Epithelial cell of esophagus (primary cell): ENCODE data around the gene ZCCHC7.
"Not testable (repeated sequence)": the region's sequence is repeated elsewhere in the genome, so short reads cannot be mapped to it uniquely, and the experiment has no call there.

ENCODE experiments used
- DNase-seq: peaks from one replicate; pipeline ENCODE4 v3.0.0; 2010; ENCODE audit warnings: low read depth
- H3K4me3 ChIP-seq: 2 replicates; pipeline ENCODE4 v1.5.1; 2011; ENCODE audit warnings: mild to moderate bottlenecking, low read length, control low read depth
- TF ChIP-seq, protein P1 (sequence below): IDR thresholded peaks from 2 replicates; pipeline ENCODE4 v1.5.1; 2011; ENCODE audit warnings: low read depth, mild to moderate bottlenecking, low read length, control low read depth, inconsistent platforms; ENCODE audit not compliant: insufficient read depth; ENCODE audit errors: missing control alignments

The ZCCHC7 gene

DNA sequence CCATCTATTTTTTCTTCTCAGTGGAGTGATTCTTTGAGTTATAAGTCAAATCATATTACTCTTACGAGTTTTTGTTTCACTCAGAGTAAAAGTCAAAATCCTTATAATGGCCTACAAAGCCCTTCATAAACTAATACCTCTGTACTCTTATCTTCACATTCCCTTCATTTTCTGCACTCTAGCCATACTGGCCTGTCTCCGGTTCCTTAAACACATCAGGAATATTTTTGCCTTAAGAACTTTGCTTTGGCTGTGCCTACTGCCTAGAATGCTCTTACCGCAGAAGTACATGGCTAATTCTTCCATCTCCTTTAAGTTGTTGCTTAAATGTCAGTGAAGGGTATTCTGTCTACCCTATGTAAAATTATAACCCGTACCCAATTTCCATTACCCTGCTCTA, 169.3 kb downstream of the ZCCHC7 start:
- H3K4me3 ChIP-seq, result no peak overlapping the region
- DNase-seq, result no peak
- TF ChIP-seq, protein P1, sequence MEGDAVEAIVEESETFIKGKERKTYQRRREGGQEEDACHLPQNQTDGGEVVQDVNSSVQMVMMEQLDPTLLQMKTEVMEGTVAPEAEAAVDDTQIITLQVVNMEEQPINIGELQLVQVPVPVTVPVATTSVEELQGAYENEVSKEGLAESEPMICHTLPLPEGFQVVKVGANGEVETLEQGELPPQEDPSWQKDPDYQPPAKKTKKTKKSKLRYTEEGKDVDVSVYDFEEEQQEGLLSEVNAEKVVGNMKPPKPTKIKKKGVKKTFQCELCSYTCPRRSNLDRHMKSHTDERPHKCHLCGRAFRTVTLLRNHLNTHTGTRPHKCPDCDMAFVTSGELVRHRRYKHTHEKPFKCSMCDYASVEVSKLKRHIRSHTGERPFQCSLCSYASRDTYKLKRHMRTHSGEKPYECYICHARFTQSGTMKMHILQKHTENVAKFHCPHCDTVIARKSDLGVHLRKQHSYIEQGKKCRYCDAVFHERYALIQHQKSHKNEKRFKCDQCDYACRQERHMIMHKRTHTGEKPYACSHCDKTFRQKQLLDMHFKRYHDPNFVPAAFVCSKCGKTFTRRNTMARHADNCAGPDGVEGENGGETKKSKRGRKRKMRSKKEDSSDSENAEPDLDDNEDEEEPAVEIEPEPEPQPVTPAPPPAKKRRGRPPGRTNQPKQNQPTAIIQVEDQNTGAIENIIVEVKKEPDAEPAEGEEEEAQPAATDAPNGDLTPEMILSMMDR, result no peak

DNA sequence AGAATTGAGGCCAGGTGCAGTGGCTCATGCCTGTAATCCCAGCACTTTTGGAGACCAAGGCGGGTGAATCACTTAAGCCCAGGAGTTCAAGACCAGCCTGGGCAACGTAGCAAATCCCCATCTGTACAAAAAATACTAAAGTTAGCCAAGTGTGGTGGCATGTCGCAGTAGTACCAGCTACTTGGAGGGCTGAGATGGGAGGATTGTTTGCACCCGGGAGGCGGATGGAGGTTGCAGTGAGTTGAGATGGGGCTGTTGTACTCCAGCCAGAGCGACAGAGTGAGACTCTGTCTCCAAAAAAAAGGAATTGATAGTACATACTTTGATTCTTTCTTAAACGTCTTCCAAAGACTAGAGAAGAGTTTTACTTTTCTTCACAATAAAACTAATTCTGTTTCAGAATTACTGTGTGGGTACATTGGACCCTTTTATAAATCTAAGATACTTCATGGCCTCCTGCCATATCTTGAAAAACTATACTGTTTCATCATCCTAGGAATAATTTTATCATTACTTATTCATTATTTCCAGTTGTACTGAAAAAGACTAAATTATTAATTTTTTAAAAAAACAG, 170.1 kb downstream of the ZCCHC7 start:
- no peak for DNase-seq
- TF ChIP-seq, protein P1, result no peak
- no peak overlapping the region for H3K4me3 ChIP-seq

DNA sequence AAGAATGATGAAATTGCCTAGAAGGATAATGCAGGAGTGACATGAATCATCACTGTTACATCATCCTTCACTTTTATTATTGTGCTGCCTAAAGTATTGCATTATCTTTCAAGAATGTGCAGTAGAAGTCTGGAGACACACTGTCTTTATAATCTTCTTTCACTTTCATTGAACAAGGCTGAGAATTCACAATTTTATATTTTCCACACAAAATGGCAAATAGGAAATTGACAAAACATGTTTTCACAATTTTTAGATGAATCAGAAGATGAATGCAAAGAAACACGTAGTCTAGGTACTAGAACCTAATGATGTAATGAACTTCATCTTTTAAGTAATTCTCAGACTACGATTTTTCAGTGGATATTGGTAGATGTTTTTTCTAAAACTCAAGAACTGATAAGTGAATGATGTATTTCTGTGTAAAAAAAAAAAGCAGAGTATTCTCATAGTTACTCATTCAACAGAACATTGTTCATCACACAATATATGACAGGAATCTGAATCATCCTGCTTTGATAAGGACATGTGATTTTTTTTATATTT, 170.6 kb downstream of the ZCCHC7 start:
- TF ChIP-seq, protein P1, result no peak
- DNase-seq, result peak; percentile 86
- H3K4me3 ChIP-seq, result no peak overlapping the region

DNA sequence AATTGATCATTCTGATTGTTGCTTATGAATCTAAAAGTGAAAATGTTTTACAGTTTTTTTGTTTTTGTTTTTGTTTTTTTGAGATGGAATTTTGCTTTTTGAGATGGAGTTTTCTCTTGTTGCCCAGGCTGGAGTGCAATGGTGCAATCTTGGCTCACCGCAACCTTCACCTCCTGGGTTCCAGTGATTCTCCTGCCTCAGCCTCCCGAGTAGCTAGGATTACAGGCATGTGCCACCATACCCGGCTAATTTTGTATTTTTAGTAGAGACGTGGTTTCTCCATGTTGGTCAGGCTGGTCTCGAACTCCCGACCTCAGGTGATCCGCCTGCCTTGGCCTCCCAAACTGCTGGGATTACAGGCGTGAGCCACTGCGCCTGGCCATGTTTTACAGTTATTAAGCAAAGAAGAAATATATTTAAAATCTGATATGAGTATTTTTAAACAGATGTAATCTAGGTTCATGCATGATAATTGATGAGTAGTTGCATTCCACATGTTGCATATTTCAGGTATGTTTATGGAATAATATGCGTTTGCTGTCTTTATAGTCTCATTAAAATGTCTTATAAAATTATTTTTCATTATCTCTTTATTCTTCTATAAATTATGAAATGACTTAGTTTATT, 171.4 kb downstream of the ZCCHC7 start:
- DNase-seq, H3K4me3 ChIP-seq: not testable (repeated sequence)

DNA sequence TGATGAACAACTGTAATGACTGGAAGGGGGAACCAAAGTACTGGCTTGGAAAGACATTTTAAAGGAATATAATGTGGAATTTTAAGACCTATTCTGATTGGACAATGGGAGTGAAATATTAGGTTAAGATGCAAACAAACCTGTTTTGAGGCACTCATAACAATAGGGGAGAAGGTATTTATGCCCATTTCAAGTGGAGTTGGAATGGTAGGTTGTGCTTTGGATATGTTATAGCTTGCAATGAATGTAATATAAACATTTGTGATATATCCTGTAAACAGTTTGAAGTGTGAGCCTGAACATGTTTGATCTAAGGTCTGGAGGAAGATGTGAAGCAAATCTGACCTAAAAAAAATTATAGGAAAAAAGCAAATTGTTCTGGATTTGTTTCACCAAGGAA, 172.5 kb downstream of the ZCCHC7 start:
- no peak overlapping the region for H3K4me3 ChIP-seq
- TF ChIP-seq, protein P1, result no peak
- peak; percentile 49 for DNase-seq

DNA sequence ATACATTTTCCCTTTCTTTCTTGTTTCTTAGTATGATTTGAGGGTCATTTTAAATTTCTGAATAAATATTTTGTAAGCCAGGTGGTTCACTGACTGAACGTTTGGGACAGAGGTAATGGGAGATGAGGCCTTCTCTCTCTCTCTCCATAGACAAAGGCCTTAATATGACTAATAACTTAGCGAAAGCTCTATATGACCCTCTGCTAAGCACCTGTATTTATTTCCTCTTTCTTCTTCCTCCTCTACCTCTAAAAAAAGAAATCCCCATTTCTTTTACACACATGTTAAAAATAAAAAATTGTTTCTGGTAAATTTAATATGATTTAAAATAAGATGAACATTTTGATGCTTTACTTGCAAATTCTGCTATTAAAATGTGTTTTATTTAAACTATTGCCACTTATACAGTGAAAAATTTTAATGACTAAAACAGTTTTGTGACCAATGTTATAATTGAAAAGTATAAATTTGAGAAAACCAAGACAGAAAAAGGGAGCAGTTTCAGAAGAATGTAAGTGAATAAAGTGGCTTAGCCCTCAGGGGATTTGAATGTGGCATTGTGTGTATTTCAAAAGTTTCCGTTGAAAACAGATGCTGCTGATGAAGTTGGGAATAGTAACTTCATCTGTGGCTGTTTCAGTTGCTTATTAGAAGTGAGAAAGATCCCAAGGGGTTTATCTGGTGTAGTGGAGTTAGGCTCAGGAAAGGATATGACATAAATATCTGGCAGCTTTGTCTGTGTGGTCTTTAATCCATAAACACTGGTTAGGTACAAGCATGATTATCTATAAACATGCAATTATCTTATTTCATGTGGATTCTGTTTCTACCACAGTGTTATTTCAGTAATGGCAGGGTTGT, 173.5 kb downstream of the ZCCHC7 start:
- TF ChIP-seq, protein P1, result no peak
- peak; percentile 30 for DNase-seq
- no peak overlapping the region for H3K4me3 ChIP-seq

DNA sequence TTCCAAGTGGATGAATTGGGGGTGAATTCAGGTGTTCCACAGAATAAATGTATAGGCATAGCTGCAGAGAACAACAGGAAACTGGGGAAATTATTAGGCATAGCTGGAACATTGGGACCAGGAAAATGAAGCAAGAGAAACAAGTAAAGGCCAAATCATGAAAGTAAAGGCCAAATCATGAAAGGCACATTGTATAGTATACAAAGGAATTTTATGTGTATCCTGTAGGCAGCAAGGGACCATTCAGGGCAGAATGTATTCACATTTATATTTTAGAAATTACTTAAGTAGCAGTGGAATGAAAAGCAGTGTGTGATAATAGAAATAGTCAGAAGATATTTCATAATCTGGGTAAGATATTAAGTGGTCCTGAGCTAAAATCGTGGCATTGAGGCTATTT, 174.8 kb downstream of the ZCCHC7 start:
- H3K4me3 ChIP-seq, result no peak overlapping the region
- TF ChIP-seq, protein P1, result no peak
- no peak for DNase-seq
